GM18907 (cell line): Measurements from ENCODE around the gene IRX4.
"Not testable (repeated sequence)": the region's sequence is repeated elsewhere in the genome, so short reads cannot be mapped to it uniquely, and the experiment has no call there.

Experiments
- ATAC-seq: cut with Tn5 transposase; IDR thresholded peaks from one replicate; pipeline ENCODE4 v1.9.1; 2021; ENCODE audit warnings: mild to moderate bottlenecking, moderate library complexity; ENCODE audit not compliant: unreplicated experiment

Gene IRX4

DNA sequence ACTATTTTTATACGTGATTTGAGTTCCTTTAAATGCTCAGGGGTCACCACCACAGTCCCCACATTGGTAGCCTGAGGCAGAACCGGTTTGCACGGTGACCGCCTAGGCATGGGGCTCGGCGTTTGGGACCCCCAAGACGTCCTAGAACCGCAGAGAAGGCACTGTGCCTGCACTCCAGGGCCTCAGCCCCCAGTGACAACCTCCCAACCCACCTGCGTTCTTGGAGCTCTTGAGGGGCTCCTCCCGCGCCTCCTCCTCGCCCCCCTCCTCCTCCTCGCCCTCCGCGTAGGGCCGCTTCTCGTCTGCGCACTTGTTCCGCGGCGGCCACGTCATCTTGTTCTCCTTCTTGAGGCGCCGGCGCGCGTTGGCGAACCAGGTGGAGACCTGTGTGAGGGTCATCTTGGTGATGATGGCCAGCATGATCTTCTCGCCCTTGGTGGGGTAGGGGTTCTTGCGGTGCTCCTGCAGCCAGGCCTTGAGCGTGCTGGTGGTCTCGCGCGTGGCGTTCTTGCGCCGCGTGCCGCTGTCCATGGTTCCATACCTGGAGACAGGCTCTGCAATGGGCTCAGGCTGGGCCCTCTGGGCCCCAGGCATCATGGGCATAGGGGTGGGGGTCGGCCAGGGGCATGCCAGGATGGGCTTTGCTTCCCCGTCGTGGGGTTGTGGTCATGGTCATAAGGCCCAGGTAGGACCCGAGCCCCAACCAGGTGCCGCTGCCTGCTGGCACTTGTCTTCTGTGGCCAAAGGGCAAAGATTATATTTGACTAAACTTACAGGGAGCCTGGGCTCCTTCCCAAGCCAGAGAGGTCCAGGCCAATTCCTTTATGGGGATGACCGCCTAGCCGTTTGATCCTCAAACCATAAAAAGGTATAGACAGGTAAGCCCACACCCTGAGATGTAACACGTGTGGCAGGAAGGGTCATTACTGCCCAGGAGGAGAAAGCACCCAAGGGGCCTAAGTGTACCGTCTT, 3.1 kb downstream of the IRX4 start:
- no peak for ATAC-seq

DNA sequence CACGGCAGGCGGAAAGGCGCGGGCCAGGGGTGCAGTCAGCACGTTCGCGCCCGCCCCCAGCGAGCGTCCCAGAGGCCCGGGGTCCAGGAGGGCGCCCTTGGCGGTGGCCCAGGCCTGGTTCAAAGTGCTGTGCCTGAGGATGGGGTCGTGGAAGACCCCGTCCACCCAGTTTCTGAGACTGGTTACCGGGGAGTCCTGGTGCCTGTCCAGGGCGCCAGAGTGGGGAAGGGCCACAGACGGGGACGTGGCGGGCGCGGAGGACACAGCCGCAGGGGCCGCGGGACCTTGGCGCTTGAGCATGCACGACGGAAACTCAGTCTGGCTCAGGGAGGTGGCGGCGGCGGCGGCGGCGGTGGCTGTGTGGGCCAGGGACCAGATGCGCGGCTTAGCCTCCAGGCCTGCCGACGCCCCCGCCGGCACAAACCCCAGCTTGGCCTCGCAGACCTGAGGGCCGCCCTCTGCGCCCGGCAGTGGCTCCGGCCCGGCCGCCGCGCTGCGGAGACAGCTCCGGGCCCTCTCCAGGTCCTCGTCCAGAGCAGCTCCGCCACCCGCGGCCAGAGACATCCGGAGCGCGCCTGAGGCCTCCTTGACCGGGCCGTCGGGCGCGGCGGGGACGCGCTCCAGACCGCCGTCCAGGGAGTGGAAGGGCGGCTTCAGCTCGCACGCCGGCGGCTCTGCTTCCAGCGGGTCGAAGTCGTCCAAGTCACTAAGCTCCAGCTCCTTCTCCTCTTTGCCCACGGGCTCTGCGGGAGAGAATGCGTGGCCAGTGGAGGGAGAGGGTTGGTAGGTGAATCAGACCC, 4.5 kb downstream of the IRX4 start:
- ATAC-seq, result no peak

DNA sequence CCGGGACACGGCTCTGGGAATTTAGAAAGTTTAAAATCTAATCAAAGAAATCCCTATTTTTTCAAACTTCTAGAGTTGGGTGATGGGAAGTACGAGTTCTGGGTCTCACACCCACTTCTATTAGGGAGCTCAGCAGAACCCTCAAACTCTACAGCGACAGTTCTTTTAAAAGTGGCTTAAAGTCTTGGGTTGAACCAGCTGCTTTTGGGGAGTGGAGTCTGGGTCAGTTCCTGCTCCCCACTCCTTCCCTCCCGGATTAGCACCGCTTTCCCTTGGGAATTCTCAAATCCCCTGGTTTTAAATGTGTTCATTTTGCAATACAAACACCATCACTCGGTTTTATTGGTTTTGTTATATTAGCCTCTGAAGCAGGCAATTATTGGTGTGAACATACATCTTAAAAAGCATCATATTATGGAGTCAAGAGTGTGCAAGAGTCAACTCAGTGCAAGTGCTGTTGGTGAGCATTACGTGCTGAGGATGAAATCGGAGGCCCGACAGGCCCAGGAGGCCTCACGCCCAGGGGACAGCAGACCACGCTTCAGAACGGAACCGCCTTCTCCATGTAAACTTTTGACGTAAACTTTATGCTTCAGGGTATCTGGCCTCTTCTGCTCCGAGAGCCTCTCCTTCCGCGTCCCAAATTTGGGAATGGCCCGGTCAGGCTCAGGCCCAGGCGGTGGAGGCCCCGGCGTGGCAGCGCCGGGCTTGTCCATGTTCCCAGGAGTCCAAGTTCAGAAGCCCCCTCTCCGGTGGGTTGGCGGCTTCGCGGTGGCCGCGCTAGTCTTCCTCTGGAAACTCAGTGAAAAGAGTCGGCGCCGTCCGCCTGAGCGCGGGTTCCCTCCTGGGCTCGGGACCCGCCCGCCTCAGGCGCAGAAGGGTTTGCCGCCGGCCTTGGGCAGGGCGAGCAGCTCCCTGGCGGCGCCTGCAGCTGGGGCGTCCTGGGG, 5.3 kb downstream of the IRX4 start:
- no peak for ATAC-seq

GRCh38 chr5:1876660-1877064, 6.1 kb downstream of the IRX4 start:
- no peak for ATAC-seq

GRCh38 chr5:1875843-1876659, 6.7 kb downstream of the IRX4 start:
- ATAC-seq, result no peak

DNA sequence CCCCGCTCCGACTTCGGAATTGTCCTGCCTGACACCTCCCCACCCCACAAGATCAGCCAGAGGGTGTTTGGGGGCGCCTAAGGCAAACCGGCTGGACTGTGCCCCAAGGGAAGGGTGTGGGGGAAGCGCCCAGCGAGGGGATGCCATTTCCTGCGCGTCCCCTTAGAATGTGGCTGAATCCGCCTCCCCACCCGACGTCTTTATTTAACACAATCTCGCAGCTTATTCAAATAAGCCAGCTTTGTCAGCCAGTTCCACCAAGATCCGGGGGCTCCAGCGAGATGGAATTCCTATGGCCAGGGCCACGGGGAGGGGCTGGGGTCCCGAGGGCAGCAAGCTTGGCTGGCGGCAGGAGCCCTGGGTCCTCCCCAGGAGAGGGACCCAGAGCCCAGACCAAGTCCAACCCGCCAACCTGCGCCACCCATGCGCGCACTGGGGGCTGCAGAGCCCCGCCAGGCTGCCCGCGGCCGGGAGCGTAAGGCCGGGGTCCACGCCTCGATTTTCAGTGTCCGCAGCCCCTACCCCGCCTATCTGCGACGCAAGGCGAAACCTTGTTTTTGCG, 7.4 kb downstream of the IRX4 start:
- no peak for ATAC-seq

GRCh38 chr5:1874771-1875220, 7.9 kb downstream of the IRX4 start:
- no peak for ATAC-seq

GRCh38 chr5:1874348-1874747, 8.4 kb downstream of the IRX4 start:
- ATAC-seq, result no peak

GRCh38 chr5:1873243-1873959, 9.3 kb downstream of the IRX4 start:
- ATAC-seq, result no peak

GRCh38 chr5:1871441-1871840, 11.3 kb downstream of the IRX4 start:
- no peak for ATAC-seq

DNA sequence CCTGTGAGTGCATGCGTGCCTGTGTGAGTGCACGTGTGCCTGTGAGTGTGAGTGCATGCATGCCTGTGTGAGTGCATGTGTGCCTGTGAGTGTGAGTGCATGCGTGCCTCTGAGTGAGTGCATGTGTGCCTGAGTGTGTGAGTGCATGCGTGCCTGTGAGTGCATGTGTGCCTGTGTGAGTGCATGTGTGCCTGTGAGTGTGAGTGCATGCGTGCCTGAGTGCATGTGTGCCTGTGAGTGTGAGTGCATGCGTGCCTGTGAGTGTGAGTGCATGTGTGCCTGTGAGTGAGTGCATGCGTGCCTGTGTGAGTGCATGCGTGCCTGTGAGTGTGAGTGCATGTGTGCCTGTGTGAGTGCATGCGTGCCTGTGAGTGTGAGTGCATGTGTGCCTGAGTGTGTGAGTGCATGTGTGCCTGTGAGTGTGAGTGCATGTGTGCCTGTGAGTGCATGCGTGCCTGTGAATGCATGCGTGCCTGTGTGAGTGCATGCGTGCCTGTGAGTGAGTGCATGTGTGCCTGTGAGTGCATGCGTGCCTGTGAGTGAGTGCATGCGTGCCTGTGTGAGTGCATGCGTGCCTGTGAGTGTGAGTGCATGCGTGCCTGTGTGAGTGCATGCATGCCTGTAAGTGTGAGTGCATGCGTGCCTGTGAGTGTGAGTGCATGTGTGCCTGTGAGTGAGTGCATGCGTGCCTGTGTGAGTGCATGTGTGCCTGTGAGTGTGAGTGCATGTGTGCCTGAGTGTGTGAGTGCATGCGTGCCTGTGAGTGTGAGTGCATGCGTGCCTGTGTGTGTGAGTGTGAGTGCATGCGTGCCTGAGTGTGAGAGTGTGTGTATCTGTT, 12.1 kb downstream of the IRX4 start:
- not testable (repeated sequence) for ATAC-seq

- no peak for ATAC-seq
Observed at GRCh38 chr5:1868886-1869475, 13.7 kb downstream of the IRX4 start.

DNA sequence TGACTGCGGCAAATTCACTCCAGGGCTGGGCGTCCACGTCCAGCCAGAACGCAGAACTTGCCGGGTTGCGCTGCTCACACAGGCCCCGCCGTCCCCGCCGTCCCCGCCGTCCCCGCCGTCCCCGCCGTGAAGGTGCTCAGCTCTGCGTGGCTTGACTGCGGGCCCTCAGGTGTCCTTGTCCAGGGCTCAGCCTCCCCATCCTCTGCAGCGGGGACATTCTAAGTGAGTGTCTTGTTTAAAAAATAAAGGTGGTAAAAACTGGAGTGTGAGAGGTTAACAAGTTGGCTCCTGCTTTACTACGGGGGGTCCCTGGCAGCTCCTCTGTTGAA, 14.9 kb downstream of the IRX4 start:
- ATAC-seq, result no peak

DNA sequence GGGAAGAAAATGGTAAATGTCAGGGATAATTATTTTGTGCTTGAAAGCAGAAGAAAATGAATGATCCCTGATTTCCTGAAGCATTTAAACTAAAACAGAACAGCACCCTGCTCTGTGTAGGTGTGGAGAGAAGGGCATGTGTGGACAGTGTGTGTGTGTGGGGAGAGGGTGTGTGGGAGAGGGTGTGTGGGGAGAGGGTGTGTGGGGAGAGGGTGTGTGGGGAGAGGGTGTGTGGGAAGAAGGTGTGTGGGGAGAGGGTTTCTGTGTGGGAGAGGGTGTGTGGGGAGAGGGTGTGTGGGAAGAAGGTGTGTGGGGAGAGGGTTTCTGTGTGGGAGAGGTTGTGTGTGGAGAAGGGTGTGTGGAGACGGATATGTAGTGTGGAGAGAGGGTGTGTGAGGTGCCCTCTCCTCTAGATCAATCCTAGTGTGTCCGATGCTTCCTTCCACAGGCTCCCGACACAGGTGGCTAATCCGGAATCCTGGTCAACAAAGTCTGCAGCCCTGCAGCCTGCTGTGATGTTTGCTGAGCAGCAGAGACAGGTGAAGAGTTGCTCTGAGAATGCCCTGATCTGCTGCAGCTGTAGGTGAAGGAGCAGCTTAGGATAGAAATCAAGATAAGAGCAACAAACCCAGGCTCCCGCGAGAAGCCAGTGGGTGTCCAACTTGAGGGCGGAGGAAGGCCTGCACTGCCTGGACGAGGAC, 15.5 kb downstream of the IRX4 start:
- ATAC-seq, result no peak

DNA sequence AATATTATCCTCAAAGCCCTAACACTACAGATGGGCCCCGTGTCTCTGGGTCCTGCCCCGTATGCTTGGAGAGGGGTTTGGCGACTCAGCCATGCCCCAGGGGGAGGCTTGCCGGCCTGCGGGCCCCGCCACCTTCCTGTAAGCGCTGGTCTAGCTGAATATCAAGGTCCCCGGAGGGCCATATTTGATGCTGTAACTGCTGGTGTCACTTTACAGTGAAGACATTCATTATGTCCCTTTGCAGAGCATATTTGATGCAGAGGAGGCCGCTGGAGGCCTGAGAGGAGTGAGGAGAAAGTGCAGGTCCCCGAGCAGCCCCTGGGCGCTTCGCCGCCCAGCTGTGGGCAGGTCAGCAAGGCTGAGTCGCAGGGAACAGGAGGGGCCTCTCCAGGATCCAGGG, 16.8 kb downstream of the IRX4 start:
- ATAC-seq, result no peak

DNA sequence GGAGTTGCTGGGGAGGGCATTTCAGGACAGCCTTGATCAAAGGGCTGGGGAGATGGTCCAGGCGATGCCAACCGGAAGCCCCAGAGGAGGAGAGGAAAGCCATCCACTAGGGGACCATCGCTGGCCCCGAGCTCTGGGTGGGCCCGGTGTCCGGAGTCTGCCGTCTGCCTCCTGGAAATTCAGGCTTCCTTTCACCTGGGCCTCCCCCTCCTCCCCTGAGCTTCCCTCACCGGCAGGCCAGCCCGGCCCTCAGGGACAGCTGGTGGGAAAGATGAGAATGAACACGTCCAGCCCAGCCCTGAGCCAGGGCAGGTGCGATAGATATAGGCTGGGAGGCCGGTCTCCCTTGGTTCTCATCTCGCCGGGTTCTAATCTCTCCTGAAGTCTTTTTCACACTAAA, 17.2 kb downstream of the IRX4 start:
- no peak for ATAC-seq

GRCh38 chr5:1864896-1865440, 17.8 kb downstream of the IRX4 start:
- no peak for ATAC-seq
